K562 (cell line): ENCODE results near the gene PRKAA1. TPM values are rescaled to one million over a fixed set of nuclear protein-coding genes. Genes with fewer than 3 reads are reported as not detected.
A peak's percentile ranks its signal among the peaks of the same experiment; 100 is the strongest.

Source experiments
- ADNP ChIP-seq: fragments of 200-800 bp; sonication (Bioruptor generic); IDR thresholded peaks from 2 replicates; pipeline ENCODE4 v1.6.1; 2016; ENCODE audit warnings: missing genetic modification characterization, missing compliant biosample characterization
- GATA2 ChIP-seq: sonication (generic); formaldehyde crosslinking; IDR thresholded peaks from 2 replicates; pipeline ENCODE4 v1.4.0; 2020; ENCODE audit warnings: mild to moderate bottlenecking, missing genetic modification reagents
- GMEB1 ChIP-seq: fragments of 250-450 bp; sonication (Bioruptor Pico); IDR thresholded peaks from 2 replicates; pipeline ENCODE4 v1.4.0; 2020; ENCODE audit warnings: mild to moderate bottlenecking
- MXD1 ChIP-seq: fragments of 250-450 bp; sonication (Bioruptor Pico); IDR thresholded peaks from 2 replicates; pipeline ENCODE4 v1.8.0; 2021; ENCODE audit warnings: borderline replicate concordance, mild to moderate bottlenecking, moderate library complexity; ENCODE audit not compliant: poor library complexity, severe bottlenecking
- PHF20 ChIP-seq: fragments of 450-650 bp; IDR thresholded peaks from 2 replicates; pipeline ENCODE4 v1.6.1; 2018; ENCODE audit not compliant: partially characterized antibody
- RBM34 ChIP-seq: fragments of 200-400 bp; formaldehyde crosslinking; IDR thresholded peaks from 2 replicates; pipeline ENCODE4 v1.6.1; 2018; ENCODE audit warnings: low read length, borderline replicate concordance; ENCODE audit not compliant: insufficient read depth
- SETDB1 ChIP-seq: IDR thresholded peaks from one replicate; pipeline ENCODE4 v1.6.1; 2012; ENCODE audit warnings: low read length, control low read depth, inconsistent platforms
- ZNF23 ChIP-seq: fragments of 250-450 bp; sonication (Bioruptor Pico); IDR thresholded peaks from 2 replicates; pipeline ENCODE4 v1.4.0; 2020; ENCODE audit warnings: mild to moderate bottlenecking
- ZNF592 ChIP-seq: fragments of 450-650 bp; IDR thresholded peaks from 2 replicates; pipeline ENCODE4 v1.6.1; 2017; ENCODE audit warnings: antibody characterized with exemption, mild to moderate bottlenecking
- ZNF77 ChIP-seq: fragments of 250-450 bp; sonication (Bioruptor Pico); IDR thresholded peaks from 2 replicates; pipeline ENCODE4 v1.5.0; 2020
- polyA plus RNA-seq, 8 experiments: library from polyadenylated mRNA; depleted of rRNA in 4 of 8; stranded (reverse) in 5 of 8; unstranded in 3 of 8; fragments of >200 nt; fragmentation: Nextera tagmentation in 2 of 8; fragmentation: Illumina TruSeq in 1 of 8; extraction: Ambion mirVana in 2 of 8; extraction: Trizol in 1 of 8; gene quantifications; 2 replicates each; pipeline versions ENCODE4 v1.2.1 to v1.2.3, GENCODE V29; 2011 to 2014; ENCODE audit warnings: inconsistent platforms in 1 of 8, missing spikeins in 1 of 8
- total RNA-seq, 7 experiments: library from RNA; depleted of rRNA in 6 of 7; stranded (reverse); fragments of >200 nt in 6 of 7; fragmentation: Illumina TruSeq in 2 of 7; extraction: Trizol in 2 of 7; gene quantifications; 2 replicates each; pipeline versions ENCODE4 v1.2.1 to v1.2.3, GENCODE V29; 2011 to 2021; ENCODE audit warnings: low replicate concordance in 1 of 7
- TF ChIP-seq, protein P1 (sequence below): fragments of 450-650 bp; formaldehyde crosslinking; IDR thresholded peaks from 2 replicates; pipeline ENCODE4 v1.4.0; 2020; ENCODE audit warnings: mild to moderate bottlenecking, moderate library complexity
- TF ChIP-seq, protein P2 (sequence below): sonication (generic); formaldehyde crosslinking; IDR thresholded peaks from 2 replicates; pipeline ENCODE4 v1.8.1; 2023; ENCODE audit warnings: mild to moderate bottlenecking, missing genetic modification reagents
- TF ChIP-seq, protein P3 (sequence below): fragments of 250-450 bp; sonication (Bioruptor Pico); IDR thresholded peaks from 2 replicates; pipeline ENCODE4 v1.5.0; 2020; ENCODE audit warnings: mild to moderate bottlenecking
- TF ChIP-seq, protein P4 (sequence below): sonication (generic); formaldehyde crosslinking; IDR thresholded peaks from 2 replicates; pipeline ENCODE4 v1.8.1; 2023; ENCODE audit warnings: mild to moderate bottlenecking, missing genetic modification reagents

PRKAA1 gene
- total and polyA plus RNA-seq, 9 of the 15 experiments (the other 6 are each of a cell fraction or from before 2014, with no cell fraction given): 24.5 to 84.0 (median 51.4) TPM

GRCh38 chr5:40801771-40802562, 3.8 kb upstream of the PRKAA1 start (continued):
- TF ChIP-seq, protein P1, sequence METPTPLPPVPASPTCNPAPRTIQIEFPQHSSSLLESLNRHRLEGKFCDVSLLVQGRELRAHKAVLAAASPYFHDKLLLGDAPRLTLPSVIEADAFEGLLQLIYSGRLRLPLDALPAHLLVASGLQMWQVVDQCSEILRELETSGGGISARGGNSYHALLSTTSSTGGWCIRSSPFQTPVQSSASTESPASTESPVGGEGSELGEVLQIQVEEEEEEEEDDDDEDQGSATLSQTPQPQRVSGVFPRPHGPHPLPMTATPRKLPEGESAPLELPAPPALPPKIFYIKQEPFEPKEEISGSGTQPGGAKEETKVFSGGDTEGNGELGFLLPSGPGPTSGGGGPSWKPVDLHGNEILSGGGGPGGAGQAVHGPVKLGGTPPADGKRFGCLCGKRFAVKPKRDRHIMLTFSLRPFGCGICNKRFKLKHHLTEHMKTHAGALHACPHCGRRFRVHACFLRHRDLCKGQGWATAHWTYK (CRISPR knock-in tag): no peak
- TF ChIP-seq ADNP (tag) (peak; percentile 94), ZNF23 (CRISPR knock-in tag) (0 out of 2 replicates have a peak, but pooled peaks have one; percentile 52), ZNF77 (CRISPR knock-in tag) (no peak), ZNF592 (peak; percentile 84), GMEB1 (CRISPR knock-in tag) (no peak), SETDB1 (no peak), GATA2 (CRISPR knock-in tag) (peak; percentile 84), PHF20 (no peak), RBM34 (no peak), MXD1 (CRISPR knock-in tag) (no peak)
- TF ChIP-seq, protein P2, sequence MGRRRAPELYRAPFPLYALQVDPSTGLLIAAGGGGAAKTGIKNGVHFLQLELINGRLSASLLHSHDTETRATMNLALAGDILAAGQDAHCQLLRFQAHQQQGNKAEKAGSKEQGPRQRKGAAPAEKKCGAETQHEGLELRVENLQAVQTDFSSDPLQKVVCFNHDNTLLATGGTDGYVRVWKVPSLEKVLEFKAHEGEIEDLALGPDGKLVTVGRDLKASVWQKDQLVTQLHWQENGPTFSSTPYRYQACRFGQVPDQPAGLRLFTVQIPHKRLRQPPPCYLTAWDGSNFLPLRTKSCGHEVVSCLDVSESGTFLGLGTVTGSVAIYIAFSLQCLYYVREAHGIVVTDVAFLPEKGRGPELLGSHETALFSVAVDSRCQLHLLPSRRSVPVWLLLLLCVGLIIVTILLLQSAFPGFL: no peak
- TF ChIP-seq, protein P3, sequence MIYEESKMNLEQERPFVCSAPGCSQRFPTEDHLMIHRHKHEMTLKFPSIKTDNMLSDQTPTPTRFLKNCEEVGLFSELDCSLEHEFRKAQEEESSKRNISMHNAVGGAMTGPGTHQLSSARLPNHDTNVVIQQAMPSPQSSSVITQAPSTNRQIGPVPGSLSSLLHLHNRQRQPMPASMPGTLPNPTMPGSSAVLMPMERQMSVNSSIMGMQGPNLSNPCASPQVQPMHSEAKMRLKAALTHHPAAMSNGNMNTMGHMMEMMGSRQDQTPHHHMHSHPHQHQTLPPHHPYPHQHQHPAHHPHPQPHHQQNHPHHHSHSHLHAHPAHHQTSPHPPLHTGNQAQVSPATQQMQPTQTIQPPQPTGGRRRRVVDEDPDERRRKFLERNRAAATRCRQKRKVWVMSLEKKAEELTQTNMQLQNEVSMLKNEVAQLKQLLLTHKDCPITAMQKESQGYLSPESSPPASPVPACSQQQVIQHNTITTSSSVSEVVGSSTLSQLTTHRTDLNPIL (CRISPR knock-in tag): no peak
- TF ChIP-seq, protein P4, sequence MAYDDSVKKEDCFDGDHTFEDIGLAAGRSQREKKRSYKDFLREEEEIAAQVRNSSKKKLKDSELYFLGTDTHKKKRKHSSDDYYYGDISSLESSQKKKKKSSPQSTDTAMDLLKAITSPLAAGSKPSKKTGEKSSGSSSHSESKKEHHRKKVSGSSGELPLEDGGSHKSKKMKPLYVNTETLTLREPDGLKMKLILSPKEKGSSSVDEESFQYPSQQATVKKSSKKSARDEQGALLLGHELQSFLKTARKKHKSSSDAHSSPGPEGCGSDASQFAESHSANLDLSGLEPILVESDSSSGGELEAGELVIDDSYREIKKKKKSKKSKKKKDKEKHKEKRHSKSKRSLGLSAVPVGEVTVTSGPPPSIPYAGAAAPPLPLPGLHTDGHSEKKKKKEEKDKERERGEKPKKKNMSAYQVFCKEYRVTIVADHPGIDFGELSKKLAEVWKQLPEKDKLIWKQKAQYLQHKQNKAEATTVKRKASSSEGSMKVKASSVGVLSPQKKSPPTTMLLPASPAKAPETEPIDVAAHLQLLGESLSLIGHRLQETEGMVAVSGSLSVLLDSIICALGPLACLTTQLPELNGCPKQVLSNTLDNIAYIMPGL (CRISPR knock-in tag): no peak
